Panc1 (cell line): ENCODE results near the gene IFI6. TPM values are rescaled to one million over a fixed set of nuclear protein-coding genes. Genes with fewer than 3 reads are reported as not detected.

ENCODE experiments used
- ATAC-seq: fragments of 200-7000 bp; cut with Tn5 transposase; 2 replicates; pipeline ENCODE4 v1.9.1; 2020; ENCODE audit warnings: mild to moderate bottlenecking, moderate library complexity
- BruUV-seq: library from RNA; stranded (reverse); fragments of 400-500 nt; replicated peaks from 2 replicates; lab custom pipeline; 2021; lab: Mats Ljungman, UMichigan
- CTCF ChIA-PET: fragments of 300-600 bp; sonication (Branson Sonifier 250); formaldehyde crosslinking; loops from one replicate; lab custom pipeline; 2022; ENCODE audit warnings: antibody characterized with exemption; lab: Charles Lee
- POLR2A ChIA-PET: fragments of 300-600 bp; sonication (Branson Sonifier 250); formaldehyde crosslinking; loops from one replicate; lab custom pipeline; 2022; ENCODE audit warnings: antibody characterized with exemption; lab: Charles Lee
- DNase-seq: peaks from one replicate; pipeline ENCODE4 v3.0.0-alpha.2; 2010; ENCODE audit warnings: low read depth, low spot score
- H3K27ac ChIP-seq: 2 replicates; pipeline ENCODE4 v1.5.1; 2011; ENCODE audit warnings: mild to moderate bottlenecking, low read length, inconsistent platforms
- H3K27me3 ChIP-seq: fragments of 200-500 bp; sonication (Bioruptor generic); 2 replicates; pipeline ENCODE4 v1.6.0; 2014; ENCODE audit warnings: low read length, inconsistent platforms; ENCODE audit not compliant: control insufficient read depth, insufficient read depth
- H3K36me3 ChIP-seq: fragments of 200-500 bp; sonication (Bioruptor generic); 2 replicates; pipeline ENCODE4 v1.5.1; 2014; ENCODE audit warnings: inconsistent platforms, mild to moderate bottlenecking, low read length, moderate library complexity; ENCODE audit not compliant: control insufficient read depth, insufficient read depth
- H3K4me1 ChIP-seq: 2 replicates; pipeline ENCODE4 v1.5.1; 2011; ENCODE audit warnings: inconsistent platforms, mild to moderate bottlenecking, low read length, moderate library complexity; ENCODE audit not compliant: control insufficient read depth, insufficient read depth
- H3K4me3 ChIP-seq, 2 experiments: 2 replicates each; pipeline ENCODE4 v1.5.1; 2011 to 2012; ENCODE audit warnings: low read depth in 2 of 2, low read length in 2 of 2, mild to moderate bottlenecking in 2 of 2, inconsistent platforms in 1 of 2, moderate library complexity in 1 of 2
- H3K9me3 ChIP-seq: fragments of 200-500 bp; sonication (Bioruptor generic); 2 replicates; pipeline ENCODE4 v1.5.1; 2014; ENCODE audit warnings: low read depth, mild to moderate bottlenecking, inconsistent platforms, low read length, moderate library complexity; ENCODE audit not compliant: control insufficient read depth, insufficient read depth
- CTCF ChIP-seq: fragments of 450-650 bp; IDR thresholded peaks from 2 replicates; pipeline ENCODE4 v1.5.1; 2017; ENCODE audit warnings: mild to moderate bottlenecking
- POLR2AphosphoS5 ChIP-seq: IDR thresholded peaks from 2 replicates; pipeline ENCODE4 v1.6.1; 2012; ENCODE audit warnings: mild to moderate bottlenecking, low read depth, low read length, moderate library complexity
- REST ChIP-seq, 2 experiments: IDR thresholded peaks; 2 replicates each; pipeline ENCODE4 v1.6.1; 2011 to 2012; ENCODE audit warnings: low read depth in 2 of 2, control low read depth in 1 of 2, low read length in 1 of 2, mild to moderate bottlenecking in 1 of 2, moderate library complexity in 1 of 2; ENCODE audit not compliant: insufficient read depth in 1 of 2
- SIN3A ChIP-seq: IDR thresholded peaks from 2 replicates; pipeline ENCODE4 v1.6.1; 2012; ENCODE audit warnings: low read depth, mild to moderate bottlenecking, low read length, moderate library complexity, borderline replicate concordance; ENCODE audit not compliant: insufficient read depth
- TCF7L2 ChIP-seq: IDR thresholded peaks from 2 replicates; pipeline ENCODE4 v1.6.1; 2011; ENCODE audit warnings: mild to moderate bottlenecking, low read depth, low read length, inconsistent platforms
- in situ Hi-C: cut with HindIII; loops from 2 replicates; pipeline ENCODE4 v1.10.0; 2016; ENCODE audit warnings: low sequenced_read_pairs, low pct_unique_long_range_greater_than_20kb
- intact Hi-C: fragments of 100-400 bp; cut with micrococcal nuclease; formaldehyde crosslinking; loops from one replicate; pipeline ENCODE4 v1.10.0; 2022; ENCODE audit not compliant: unreplicated experiment
- total RNA-seq: library from RNA; stranded (reverse); gene quantifications from one replicate; pipeline ENCODE4 v1.2.1, GENCODE V29; 2021; ENCODE audit not compliant: unreplicated experiment

IFI6 gene
- total RNA-seq, 1 experiment from 2014 or later: 39.1 TPM

DNA sequence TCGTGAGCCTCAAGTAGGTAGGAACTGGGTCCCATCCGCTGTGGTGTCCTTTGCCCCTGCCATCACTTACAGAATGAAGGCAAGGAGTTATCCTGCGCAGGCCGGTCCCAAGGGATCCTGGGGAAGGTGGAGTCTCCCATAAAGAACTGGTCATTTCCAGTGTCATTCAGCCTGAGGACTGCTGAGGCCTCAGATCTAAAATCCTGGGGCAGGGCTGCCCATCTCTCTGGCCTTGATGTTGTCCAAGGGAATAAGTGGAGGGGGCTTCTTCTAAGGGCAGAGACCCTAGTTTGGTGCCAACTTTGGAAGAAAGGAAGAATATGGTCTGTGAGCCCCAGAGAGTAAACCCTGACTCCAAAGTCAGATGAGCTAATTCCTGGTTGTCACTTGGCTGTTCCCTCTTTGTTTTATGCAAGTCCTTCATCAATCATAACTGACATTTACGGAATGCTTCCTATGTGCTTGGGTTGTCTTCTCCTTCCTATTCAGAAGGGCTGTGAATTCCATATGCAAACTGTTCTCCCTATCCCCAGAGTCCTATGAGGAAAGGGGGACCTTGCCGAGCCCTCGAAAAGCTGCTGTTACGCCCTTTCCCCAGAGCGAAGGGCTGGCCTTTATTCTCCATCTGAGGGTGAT lies 6.9 kb downstream of the IFI6 start:
- CTCF ChIA-PET: no interaction called here
- H3K27me3 ChIP-seq: no peaks in the 10 kb centered on the region
- POLR2A ChIA-PET: no interaction called here
- DNase-seq (no peak), ATAC-seq (no peak)
- no peaks in the 10 kb centered on the region for H3K36me3 ChIP-seq
- no peak overlapping the region for H3K27ac ChIP-seq
- no TSS peak for BruUV-seq
- no peak overlapping the region for H3K4me3 ChIP-seq
- intact Hi-C loops (loop anchor here (10.0 kb wide), 1 partner anchor 270 kb away; the partner anchor contains the start of gene GPR3), in situ Hi-C loops (no loop called here)
- H3K9me3 ChIP-seq: no peaks in the 10 kb centered on the region
- TF ChIP-seq SIN3A: no peak
- H3K4me1 ChIP-seq: peaks cover 12% of the 10 kb centered on the region

DNA sequence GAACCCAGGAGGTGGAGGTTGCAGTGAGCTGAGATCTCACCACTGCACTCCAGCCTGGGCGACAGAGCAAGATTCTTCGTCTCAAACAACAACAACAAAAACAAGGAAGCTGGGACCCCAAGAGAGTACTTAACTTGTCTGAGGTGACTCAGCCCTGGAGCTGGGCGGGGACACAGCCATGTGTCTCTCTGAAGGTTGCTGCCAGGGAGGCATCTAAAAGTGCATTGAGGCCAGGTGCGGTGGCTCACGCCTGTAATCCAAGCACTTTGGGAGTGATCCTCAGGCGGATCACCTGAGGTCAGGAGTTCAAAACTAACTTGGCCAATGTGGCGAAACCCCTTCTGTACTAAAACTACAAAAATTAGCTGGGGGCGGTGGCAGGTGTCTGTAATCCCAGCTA lies 7.7 kb downstream of the IFI6 start:
- no peak for ATAC-seq
- no peaks in the 10 kb centered on the region for H3K9me3 ChIP-seq
- H3K4me1 ChIP-seq: peaks cover 13% of the 10 kb centered on the region
- no peak overlapping the region for H3K4me3 ChIP-seq
- no peaks in the 10 kb centered on the region for H3K36me3 ChIP-seq
- ChIA-PET POLR2A (no interaction called here), CTCF (no interaction called here)
- no peak for DNase-seq
- H3K27ac ChIP-seq: no peak overlapping the region
- no TSS peak for BruUV-seq
- intact Hi-C loops (loop anchor here (10.0 kb wide), 1 partner anchor 269 kb away; the partner anchor contains the start of gene GPR3), in situ Hi-C loops (no loop called here)
- no peaks in the 10 kb centered on the region for H3K27me3 ChIP-seq
- TF ChIP-seq CTCF (no peak), TCF7L2 (no peak), REST (IDR thresholded peaks at IDR 0.05; ENCODE audit: insufficient read depth in 1 of 2, low read depth in 2 of 2, low read length in 1 of 2) (no peak), POLR2AphosphoS5 (no peak), SIN3A (no peak)
